OCI-LY7 (cell line): Measurements from ENCODE around the gene ZDHHC14. TPM values are rescaled to one million over a fixed set of nuclear protein-coding genes. Genes with fewer than 3 reads are reported as not detected.

ENCODE experiments used
- BruUV-seq: library from RNA; stranded (reverse); fragments of 400-500 nt; replicated peaks from 2 replicates; lab custom pipeline; 2021; lab: Mats Ljungman, UMichigan
- CTCF ChIA-PET: fragments of 300-600 bp; sonication (Branson Sonifier 250); formaldehyde crosslinking; loops from one replicate; lab custom pipeline; 2022; ENCODE audit warnings: antibody characterized with exemption; ENCODE audit not compliant: unreplicated experiment; lab: Charles Lee
- POLR2A ChIA-PET: fragments of 300-600 bp; sonication (Branson Sonifier 250); formaldehyde crosslinking; loops from one replicate; lab custom pipeline; 2022; ENCODE audit warnings: antibody characterized with exemption; lab: Charles Lee
- DNase-seq: peaks from one replicate; pipeline ENCODE4 v3.0.0-alpha.2; 2015; ENCODE audit warnings: low spot score
- H2AFZ ChIP-seq: fragments of 200-600 bp; sonication (generic), shearing (Covaris generic); 2 replicates; pipeline ENCODE4 v1.6.1; 2014; ENCODE audit warnings: mild to moderate bottlenecking, antibody characterized with exemption, low read length, moderate library complexity
- H3K27ac ChIP-seq: fragments of 200-600 bp; sonication (generic); 2 replicates; pipeline ENCODE4 v1.5.1; 2014; ENCODE audit warnings: mixed run types, low read depth, mild to moderate bottlenecking, moderate library complexity, low read length, inconsistent platforms; ENCODE audit not compliant: poor library complexity, severe bottlenecking
- H3K36me3 ChIP-seq: fragments of 200-600 bp; sonication (generic); 2 replicates; pipeline ENCODE4 v1.6.1; 2014; ENCODE audit warnings: mild to moderate bottlenecking, antibody characterized with exemption, low read length, moderate library complexity, mixed read lengths; ENCODE audit not compliant: insufficient read depth
- H3K4me1 ChIP-seq: fragments of 200-600 bp; sonication (generic); 2 replicates; pipeline ENCODE4 v1.5.1; 2014; ENCODE audit warnings: mild to moderate bottlenecking, low read length; ENCODE audit not compliant: insufficient read depth, poor library complexity, severe bottlenecking
- H3K4me2 ChIP-seq: fragments of 200-600 bp; sonication (generic); 2 replicates; pipeline ENCODE4 v1.6.1; 2014; ENCODE audit warnings: mild to moderate bottlenecking, low read length
- H3K4me3 ChIP-seq: fragments of 200-600 bp; sonication (generic); 2 replicates; pipeline ENCODE4 v1.5.1; 2014; ENCODE audit warnings: mild to moderate bottlenecking, low read depth, low read length; ENCODE audit not compliant: poor library complexity, severe bottlenecking
- H3K79me2 ChIP-seq: fragments of 200-600 bp; sonication (generic); 2 replicates; pipeline ENCODE4 v1.6.1; 2016; ENCODE audit warnings: low read depth, mild to moderate bottlenecking, low read length, moderate library complexity, mixed read lengths; ENCODE audit not compliant: insufficient read depth
- H3K9me2 ChIP-seq: fragments of 200-600 bp; sonication (generic); 2 replicates; pipeline ENCODE4 v1.6.1; 2016; ENCODE audit warnings: mild to moderate bottlenecking, low read length, mixed read lengths; ENCODE audit not compliant: insufficient read depth
- H3K9me3 ChIP-seq: fragments of 200-600 bp; sonication (generic); 2 replicates; pipeline ENCODE4 v1.6.1; 2014; ENCODE audit warnings: mild to moderate bottlenecking, mixed run types, low read length, mixed read lengths
- H4K20me1 ChIP-seq: fragments of 200-600 bp; sonication (generic); 2 replicates; pipeline ENCODE4 v1.6.1; 2014; ENCODE audit warnings: mild to moderate bottlenecking, antibody characterized with exemption, low read length, moderate library complexity, mixed read lengths; ENCODE audit not compliant: insufficient read depth
- EZH2phosphoT487 ChIP-seq: fragments of 200-600 bp; sonication (generic); IDR thresholded peaks from 2 replicates; pipeline ENCODE4 v1.6.1; 2018; ENCODE audit warnings: low read depth, borderline replicate concordance, mild to moderate bottlenecking, mixed run types, antibody characterized with exemption, low read length, moderate library complexity, mixed read lengths
- intact Hi-C: fragments of 100-400 bp; cut with micrococcal nuclease; formaldehyde crosslinking; loops from one replicate; pipeline ENCODE4 v1.10.0; 2022; ENCODE audit not compliant: unreplicated experiment
- total RNA-seq, 2 experiments: library from RNA; depleted of rRNA in 1 of 2; stranded (reverse); fragments of >200 nt in 1 of 2; shearing (Covaris generic) in 1 of 2; gene quantifications; 2 replicates each; pipeline ENCODE4 v1.2.3, GENCODE V29; 2014 to 2022
- TF ChIP-seq, protein P1 (sequence below): fragments of 200-600 bp; sonication (generic); conservative IDR thresholded peaks from 2 replicates; pipeline ENCODE4 v1.5.1; 2014; ENCODE audit warnings: mild to moderate bottlenecking, antibody characterized with exemption, low read length, moderate library complexity, mixed read lengths

The ZDHHC14 gene
- total RNA-seq, 2 experiments from 2014 or later: 0.69 to 3.0 TPM

DNA sequence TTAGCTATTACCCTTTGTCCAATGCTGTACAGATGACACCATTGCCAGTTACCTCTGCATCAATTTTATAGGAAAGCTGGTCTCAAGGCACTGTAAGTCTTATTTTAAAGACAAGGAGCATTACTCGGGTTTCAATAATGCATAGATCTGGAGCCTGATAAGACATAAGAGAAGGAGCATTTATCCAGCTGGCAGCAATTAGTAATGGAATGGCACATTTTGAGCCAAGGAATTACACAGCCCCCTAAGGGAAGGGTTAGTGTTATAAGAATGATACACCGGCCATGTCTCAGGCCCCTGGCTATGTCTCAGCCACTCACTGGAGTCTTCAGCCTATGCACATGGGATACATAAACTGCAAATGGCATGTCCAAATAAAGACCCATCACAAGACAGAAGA, 34.6 kb upstream of the ZDHHC14 start:
- no TSS peak for BruUV-seq

DNA sequence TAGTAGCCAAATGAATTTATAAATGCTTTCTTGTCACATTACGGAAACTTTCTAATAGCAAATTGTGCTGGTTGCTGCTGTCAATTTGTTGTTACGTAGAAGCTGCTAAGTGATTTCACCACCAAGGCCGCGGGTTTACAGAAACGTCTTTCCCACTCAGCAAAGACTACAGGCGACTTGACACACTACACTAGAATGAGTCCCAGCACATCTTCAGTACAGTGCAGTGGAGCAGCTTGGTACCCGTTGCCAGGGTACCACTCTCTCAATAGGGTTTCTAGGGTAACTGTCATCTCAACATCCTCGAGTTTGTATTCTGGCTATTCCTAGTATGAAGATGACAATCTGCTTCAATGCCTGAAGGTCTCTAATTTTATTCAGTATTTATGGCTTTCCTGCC, 22.7 kb upstream of the ZDHHC14 start:
- H3K9me3 ChIP-seq: no peaks in the 10 kb centered on the region
- no peaks in the 10 kb centered on the region for H4K20me1 ChIP-seq
- no peak overlapping the region for H3K27ac ChIP-seq
- no peak overlapping the region for H3K4me2 ChIP-seq
- no peaks in the 10 kb centered on the region for H3K79me2 ChIP-seq
- DNase-seq: no peak
- CTCF ChIA-PET: no interaction called here
- TF ChIP-seq EZH2phosphoT487: no peak
- TF ChIP-seq, protein P1, sequence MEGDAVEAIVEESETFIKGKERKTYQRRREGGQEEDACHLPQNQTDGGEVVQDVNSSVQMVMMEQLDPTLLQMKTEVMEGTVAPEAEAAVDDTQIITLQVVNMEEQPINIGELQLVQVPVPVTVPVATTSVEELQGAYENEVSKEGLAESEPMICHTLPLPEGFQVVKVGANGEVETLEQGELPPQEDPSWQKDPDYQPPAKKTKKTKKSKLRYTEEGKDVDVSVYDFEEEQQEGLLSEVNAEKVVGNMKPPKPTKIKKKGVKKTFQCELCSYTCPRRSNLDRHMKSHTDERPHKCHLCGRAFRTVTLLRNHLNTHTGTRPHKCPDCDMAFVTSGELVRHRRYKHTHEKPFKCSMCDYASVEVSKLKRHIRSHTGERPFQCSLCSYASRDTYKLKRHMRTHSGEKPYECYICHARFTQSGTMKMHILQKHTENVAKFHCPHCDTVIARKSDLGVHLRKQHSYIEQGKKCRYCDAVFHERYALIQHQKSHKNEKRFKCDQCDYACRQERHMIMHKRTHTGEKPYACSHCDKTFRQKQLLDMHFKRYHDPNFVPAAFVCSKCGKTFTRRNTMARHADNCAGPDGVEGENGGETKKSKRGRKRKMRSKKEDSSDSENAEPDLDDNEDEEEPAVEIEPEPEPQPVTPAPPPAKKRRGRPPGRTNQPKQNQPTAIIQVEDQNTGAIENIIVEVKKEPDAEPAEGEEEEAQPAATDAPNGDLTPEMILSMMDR: no peak
- H2AFZ ChIP-seq: no peak overlapping the region
- H3K9me2 ChIP-seq: no peaks in the 10 kb centered on the region
- H3K36me3 ChIP-seq: no peaks in the 10 kb centered on the region
- no peaks in the 10 kb centered on the region for H3K4me1 ChIP-seq
- POLR2A ChIA-PET: no interaction called here
- H3K4me3 ChIP-seq: no peak overlapping the region
- intact Hi-C loops: no loop called here
- BruUV-seq: no TSS peak

More for the DNA sequence above, 34.6 kb upstream of the ZDHHC14 start:
- Histone ChIP-seq H3K79me2 (no peaks in the 10 kb centered on the region), H3K9me2 (no peaks in the 10 kb centered on the region), H3K4me2 (no peak overlapping the region), H4K20me1 (no peaks in the 10 kb centered on the region), H3K4me3 (no peak overlapping the region), H3K27ac (no peak overlapping the region), H3K9me3 (no peaks in the 10 kb centered on the region), H3K36me3 (no peaks in the 10 kb centered on the region), H3K4me1 (no peaks in the 10 kb centered on the region), H2AFZ (no peak overlapping the region)
- TF ChIP-seq, protein P1: no peak
- no peak for TF ChIP-seq EZH2phosphoT487
- POLR2A ChIA-PET: no interaction called here
- intact Hi-C loops: no loop called here
- CTCF ChIA-PET: no interaction called here
- no peak for DNase-seq

DNA sequence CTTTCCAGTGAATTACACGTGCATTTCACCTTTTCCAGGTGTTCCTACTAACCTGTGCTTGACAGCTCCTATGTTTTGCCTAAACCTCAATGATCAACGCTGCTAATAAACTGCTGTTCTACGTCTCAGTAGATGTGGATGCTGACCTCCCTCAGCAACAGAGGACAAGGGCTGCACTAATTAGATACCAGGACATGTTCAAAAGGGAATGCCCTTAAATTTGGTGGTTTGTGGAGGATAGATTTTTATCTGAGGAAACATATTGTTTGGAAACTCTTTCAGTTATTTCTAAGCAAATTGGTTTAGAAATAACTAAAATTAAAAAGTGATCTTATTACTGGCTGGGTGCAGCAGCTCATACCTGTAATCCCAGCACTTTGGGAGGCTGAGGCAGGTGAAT, 19.1 kb upstream of the ZDHHC14 start:
- Histone ChIP-seq H3K9me3 (no peaks in the 10 kb centered on the region), H3K79me2 (no peaks in the 10 kb centered on the region), H3K36me3 (no peaks in the 10 kb centered on the region), H3K4me1 (no peaks in the 10 kb centered on the region), H3K4me2 (no peak overlapping the region), H3K9me2 (no peaks in the 10 kb centered on the region), H3K27ac (no peak overlapping the region), H4K20me1 (no peaks in the 10 kb centered on the region), H3K4me3 (no peak overlapping the region), H2AFZ (no peak overlapping the region)
- no peak for DNase-seq
- intact Hi-C loops: loop anchor here (10.0 kb wide), 1 partner anchor 193 kb away; no protein-coding TSS in a partner anchor
- ChIA-PET CTCF (no interaction called here), POLR2A (interaction anchor here (0.7 to 1.7 kb wide), 2 partner anchors 9 to 18 kb away, joined by 3 to 4 read pairs; no protein-coding TSS in a partner anchor)
- BruUV-seq: no TSS peak
- no peak for TF ChIP-seq EZH2phosphoT487
- TF ChIP-seq, protein P1: no peak
